SK-N-SH (cell line): ENCODE data around the gene CACNA1G. TPM values are rescaled to one million over a fixed set of nuclear protein-coding genes. Genes with fewer than 3 reads are reported as not detected.
A peak's percentile ranks its signal among the peaks of the same experiment; 100 is the strongest.

Experiments
- CTCF ChIA-PET: fragments of 300-600, 350-600 bp; formaldehyde crosslinking; extraction: SDS; loops from one replicate; lab custom pipeline; 2021; lab: Yijun Ruan, JAX
- POLR2A ChIA-PET: fragments of 350-600 bp; sonication (Branson Sonifier 250); formaldehyde crosslinking; extraction: SDS; loops from one replicate; lab custom pipeline; 2020; ENCODE audit warnings: antibody characterized with exemption, inconsistent platforms; lab: Yijun Ruan, JAX
- DNase-seq: peaks from one replicate; pipeline ENCODE4 v3.0.0; 2012
- H2AFZ ChIP-seq: fragments of 200-600 bp; sonication (generic); 2 replicates; pipeline ENCODE4 v1.8.1; 2016; ENCODE audit warnings: antibody characterized with exemption, mild to moderate bottlenecking, low read depth
- H3F3A ChIP-seq: fragments of 200-600 bp; sonication (generic); replicated peaks from 2 replicates; pipeline ENCODE3; 2016; ENCODE audit warnings: antibody characterized with exemption, mild to moderate bottlenecking; ENCODE audit not compliant: insufficient read depth
- H3K27ac ChIP-seq, 2 experiments: fragments of 200-500 bp in 1 of 2; fragments of 200-600 bp in 1 of 2; sonication (Bioruptor generic) in 1 of 2; sonication (generic), shearing (Covaris generic) in 1 of 2; 2 replicates each; pipeline versions ENCODE4 v1.5.1 to v1.6.1; 2014 to 2016; ENCODE audit warnings: low read depth in 2 of 2, inconsistent platforms in 1 of 2, low read length in 1 of 2, mild to moderate bottlenecking in 1 of 2, mixed read lengths in 1 of 2
- H3K27me3 ChIP-seq: fragments of 200-600 bp; sonication (generic), shearing (Covaris generic); 2 replicates; pipeline ENCODE4 v1.6.1; 2016; ENCODE audit warnings: mixed run types; ENCODE audit not compliant: insufficient read depth
- H3K36me3 ChIP-seq, 2 experiments: fragments of 200-500 bp in 1 of 2; fragments of 200-600 bp in 1 of 2; sonication (Bioruptor generic) in 1 of 2; sonication (generic) in 1 of 2; replicated peaks in 1 of 2; 2 replicates each; pipeline versions ENCODE3 to v1.5.1; 2014 to 2016; ENCODE audit warnings: low read length in 1 of 2, mild to moderate bottlenecking in 1 of 2; ENCODE audit not compliant: insufficient read depth in 2 of 2, control insufficient read depth in 1 of 2
- H3K4me1 ChIP-seq, 2 experiments: fragments of 200-500 bp in 1 of 2; fragments of 200-600 bp in 1 of 2; sonication (Bioruptor generic) in 1 of 2; sonication (generic), shearing (Covaris generic) in 1 of 2; 2 replicates each; pipeline versions ENCODE4 v1.5.1 to v1.6.1; 2014 to 2016; ENCODE audit warnings: low read depth in 1 of 2, low read length in 1 of 2, mixed run types in 1 of 2; ENCODE audit not compliant: insufficient read depth in 2 of 2, control insufficient read depth in 1 of 2
- H3K4me2 ChIP-seq: fragments of 200-600 bp; sonication (generic), shearing (Covaris generic); 2 replicates; pipeline ENCODE4 v1.6.1; 2017; ENCODE audit warnings: mixed run types
- H3K4me3 ChIP-seq, 2 experiments: fragments of 200-500 bp in 1 of 2; fragments of 200-600 bp in 1 of 2; sonication (Bioruptor generic) in 1 of 2; sonication (generic), shearing (Covaris generic) in 1 of 2; 2 replicates each; pipeline versions ENCODE4 v1.5.1 to v1.8.1; 2014 to 2016; ENCODE audit warnings: low read depth in 2 of 2, inconsistent platforms in 1 of 2, low read length in 1 of 2, mild to moderate bottlenecking in 1 of 2, mixed read lengths in 1 of 2, moderate library complexity in 1 of 2
- H3K79me2 ChIP-seq: fragments of 200-600 bp; sonication (generic); 2 replicates; pipeline ENCODE4 v1.8.1; 2017; ENCODE audit warnings: mild to moderate bottlenecking; ENCODE audit not compliant: insufficient read depth
- H3K9ac ChIP-seq: fragments of 200-600 bp; sonication (generic); 2 replicates; pipeline ENCODE4 v1.6.1; 2017; ENCODE audit warnings: mixed run types
- H3K9me2 ChIP-seq: fragments of 200-600 bp; sonication (generic); 2 replicates; pipeline ENCODE4 v1.6.1; 2017; ENCODE audit warnings: mixed run types
- H3K9me3 ChIP-seq: fragments of 200-600 bp; sonication (generic); 2 replicates; pipeline ENCODE4 v1.6.1; 2017; ENCODE audit warnings: mixed run types, mild to moderate bottlenecking, moderate library complexity
- H4K20me1 ChIP-seq: fragments of 200-600 bp; sonication (generic); 2 replicates; pipeline ENCODE4 v1.6.1; 2017; ENCODE audit warnings: mild to moderate bottlenecking, mixed run types; ENCODE audit not compliant: insufficient read depth
- CHD2 ChIP-seq: fragments of 150-350 bp; IDR thresholded peaks from 2 replicates; pipeline ENCODE4 v1.6.1; 2018; ENCODE audit warnings: low read length; ENCODE audit not compliant: partially characterized antibody
- CTCF ChIP-seq: fragments of 200-600 bp; sonication (generic); IDR thresholded peaks from 2 replicates; pipeline ENCODE4 v1.6.1; 2017; ENCODE audit warnings: antibody characterized with exemption, mild to moderate bottlenecking, moderate library complexity
- EZH2phosphoT487 ChIP-seq: fragments of 200-600 bp; sonication (generic); IDR thresholded peaks from 2 replicates; pipeline ENCODE4 v1.6.1; 2017; ENCODE audit warnings: low read depth, mixed run types, mild to moderate bottlenecking, antibody characterized with exemption, moderate library complexity, borderline replicate concordance
- FOSL2 ChIP-seq: IDR thresholded peaks from 2 replicates; pipeline ENCODE4 v1.4.0; 2012; ENCODE audit warnings: low read depth, mild to moderate bottlenecking, moderate library complexity, borderline replicate concordance
- FOXM1 ChIP-seq: IDR thresholded peaks from 2 replicates; pipeline ENCODE4 v1.4.0; 2012; ENCODE audit warnings: low read depth, mild to moderate bottlenecking
- MAX ChIP-seq: IDR thresholded peaks from 2 replicates; pipeline ENCODE4 v1.4.0; 2012; ENCODE audit warnings: low read depth
- MXI1 ChIP-seq: IDR thresholded peaks from 2 replicates; pipeline ENCODE4 v1.6.1; 2012; ENCODE audit warnings: mild to moderate bottlenecking, low read depth, low read length, improper control_type of control experiment
- PBX3 ChIP-seq: IDR thresholded peaks from 2 replicates; pipeline ENCODE4; 2012
- RAD21 ChIP-seq: IDR thresholded peaks from 2 replicates; pipeline ENCODE4 v1.6.1; 2012; ENCODE audit warnings: mild to moderate bottlenecking, low read length
- RCOR1 ChIP-seq: fragments of 150-350 bp; IDR thresholded peaks from 2 replicates; pipeline ENCODE4 v1.6.1; 2017; ENCODE audit warnings: antibody characterized with exemption, low read length
- RXRA ChIP-seq: IDR thresholded peaks from 2 replicates; pipeline ENCODE4 v1.4.0; 2012; ENCODE audit warnings: low read depth, mild to moderate bottlenecking, borderline replicate concordance
- TAF1 ChIP-seq: IDR thresholded peaks from 2 replicates; pipeline ENCODE4 v1.6.1; 2012; ENCODE audit warnings: low read depth, mild to moderate bottlenecking, low read length, moderate library complexity, borderline replicate concordance
- USF2 ChIP-seq: fragments of 150-350 bp; IDR thresholded peaks from 2 replicates; pipeline ENCODE4 v1.6.1; 2017; ENCODE audit warnings: antibody characterized with exemption, low read length, low read depth, borderline replicate concordance
- WGBS: methylation state at CpG from one replicate; pipeline ENCODE4 v1.1.6; 2017; ENCODE audit warnings: low lambda C conversion rate; 5-methylcytosine and 5-hydroxymethylcytosine counted together
- polyA plus RNA-seq, 3 experiments: library from polyadenylated mRNA; depleted of rRNA; stranded (reverse); fragments of >200 nt; gene quantifications; 2 replicates each; pipeline ENCODE4 v1.2.3, GENCODE V29; 2012

The CACNA1G gene
- polyA plus RNA-seq, 1 of the 3 experiments (the other 2 are of a cell fraction) = 0.21 TPM

GRCh38 chr17:50672831-50673551, 112.5 kb downstream of the CACNA1G start:
- Histone ChIP-seq H3K9me2 (no peaks in the 10 kb centered on the region), H3K4me3 (no peak overlapping the region), H3K27me3 (no peaks in the 10 kb centered on the region), H3K79me2 (no peaks in the 10 kb centered on the region), H3K27ac (no peak overlapping the region), H3K9ac (no peak overlapping the region), H3K9me3 (no peaks in the 10 kb centered on the region), H3F3A (peaks cover 17% of the 10 kb centered on the region), H4K20me1 (no peaks in the 10 kb centered on the region), H3K4me1 (peaks cover 10 to 26% of the 10 kb centered on the region in 2 experiments; a peak in 3 of 4 replicates), H3K4me2 (no peak overlapping the region), H3K36me3 (peaks cover 18 to 24% of the 10 kb centered on the region in 2 experiments), H2AFZ (no peak overlapping the region)
- no peak for DNase-seq
- 79% methylated on average over 17 of the region's 20 CpGs for WGBS
- TF ChIP-seq FOSL2 = peak; percentile 45; the same call in 1 of the 2 replicates
- peak; percentile 49 for TF ChIP-seq PBX3
- 0 out of 2 replicates have a peak, but pooled peaks have one; percentile 22 for TF ChIP-seq MAX
- no peak for TF ChIP-seq TAF1
- CTCF ChIA-PET = interaction anchor here (0.9 to 13.1 kb wide), 9 partner anchors 9 to 126 kb away, joined by 3 to 130 read pairs (median 4); no protein-coding TSS in a partner anchor
- POLR2A ChIA-PET = no interaction called here

- H4K20me1 ChIP-seq = no peaks in the 10 kb centered on the region
- H3K9me2 ChIP-seq = no peaks in the 10 kb centered on the region
- no peaks in the 10 kb centered on the region for H3K79me2 ChIP-seq
- no peak for DNase-seq
- H3K27me3 ChIP-seq = no peaks in the 10 kb centered on the region
- H3K4me3 ChIP-seq = no peak overlapping the region
- no peak overlapping the region for H3K27ac ChIP-seq
- peaks cover 10 to 15% of the 10 kb centered on the region in 2 experiments; a peak in 2 of 4 replicates for H3K4me1 ChIP-seq
- TF ChIP-seq CHD2 (no peak), RAD21 (no peak), FOSL2 (no peak), USF2 (no peak), CTCF (no peak), MXI1 (no peak), EZH2phosphoT487 (no peak), MAX (no peak), RXRA (no peak), RCOR1 (no peak), FOXM1 (no peak)
- 60% methylated on average over 3 of the region's 3 CpGs for WGBS
- no peak overlapping the region for H3K4me2 ChIP-seq
- H3F3A ChIP-seq = peaks cover 16% of the 10 kb centered on the region
- H2AFZ ChIP-seq = no peak overlapping the region
- POLR2A ChIA-PET = no interaction called here
- H3K9me3 ChIP-seq = no peaks in the 10 kb centered on the region
- H3K9ac ChIP-seq = no peak overlapping the region
- CTCF ChIA-PET = interaction anchor here (1.0 to 13.1 kb wide), 6 partner anchors 9 to 143 kb away, joined by 3 to 130 read pairs (median 4); partner anchors contain the start of gene EPN3
- H3K36me3 ChIP-seq = peaks cover 27 to 32% of the 10 kb centered on the region in 2 experiments
These were observed 114.7 kb downstream of the CACNA1G start for GRCh38 chr17:50675190-50675589.
